HG02678 (cell line): Measurements from ENCODE around the gene DTX4.
"Not testable (repeated sequence)": the region's sequence is repeated elsewhere in the genome, so short reads cannot be mapped to it uniquely, and the experiment has no call there.

Experiments
- ATAC-seq: cut with Tn5 transposase; IDR thresholded peaks from one replicate; pipeline ENCODE4 v1.9.1; 2021; ENCODE audit warnings: mild to moderate bottlenecking, moderate library complexity; ENCODE audit not compliant: unreplicated experiment

DTX4 gene

DNA sequence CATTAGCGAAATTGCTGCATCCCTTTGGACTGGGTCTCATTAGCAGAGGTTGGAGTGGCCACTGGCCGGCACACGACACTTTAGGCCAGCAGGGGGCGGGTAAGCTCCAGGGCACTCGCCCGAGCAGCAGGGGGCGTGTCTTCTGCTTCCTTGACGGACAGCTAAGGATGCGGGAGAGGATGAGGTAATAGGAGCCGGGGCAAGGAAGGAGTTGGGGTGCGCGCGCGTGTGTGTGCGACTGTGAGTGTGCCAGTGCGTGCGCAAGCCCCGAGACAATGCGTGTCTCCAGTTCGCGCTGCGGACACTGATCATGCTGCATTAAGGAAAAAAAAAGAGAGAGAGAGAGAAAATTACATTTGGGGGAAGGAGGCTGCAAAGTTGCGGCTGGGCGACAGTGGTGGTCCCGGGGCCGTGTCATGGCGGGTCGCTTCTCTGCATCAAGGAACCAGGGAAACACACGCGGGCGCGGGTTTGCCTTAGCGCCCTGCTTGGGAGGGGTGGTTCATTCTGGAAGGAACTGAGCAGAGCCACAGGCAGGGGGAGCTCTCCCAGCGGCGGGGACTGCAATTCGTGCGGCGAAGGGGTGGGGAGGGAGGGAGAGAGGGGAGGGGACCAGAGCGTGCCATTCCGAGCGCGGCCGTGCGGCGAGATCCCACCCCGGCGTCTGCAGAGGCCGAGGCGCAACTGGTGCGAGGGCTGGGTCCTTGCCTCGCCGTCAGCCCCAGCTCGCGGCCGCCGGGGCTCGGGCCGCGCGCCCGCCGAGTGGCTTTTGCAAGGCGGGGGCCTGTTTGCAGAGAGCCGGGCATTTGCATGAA, at the start of gene DTX4:
TSS of gene DTX4 (plus strand) at position 625 of the 815 bp plus-strand sequence. CDS start 464 bp downstream, outside the sequence.
- peak; percentile 73 for ATAC-seq

DNA sequence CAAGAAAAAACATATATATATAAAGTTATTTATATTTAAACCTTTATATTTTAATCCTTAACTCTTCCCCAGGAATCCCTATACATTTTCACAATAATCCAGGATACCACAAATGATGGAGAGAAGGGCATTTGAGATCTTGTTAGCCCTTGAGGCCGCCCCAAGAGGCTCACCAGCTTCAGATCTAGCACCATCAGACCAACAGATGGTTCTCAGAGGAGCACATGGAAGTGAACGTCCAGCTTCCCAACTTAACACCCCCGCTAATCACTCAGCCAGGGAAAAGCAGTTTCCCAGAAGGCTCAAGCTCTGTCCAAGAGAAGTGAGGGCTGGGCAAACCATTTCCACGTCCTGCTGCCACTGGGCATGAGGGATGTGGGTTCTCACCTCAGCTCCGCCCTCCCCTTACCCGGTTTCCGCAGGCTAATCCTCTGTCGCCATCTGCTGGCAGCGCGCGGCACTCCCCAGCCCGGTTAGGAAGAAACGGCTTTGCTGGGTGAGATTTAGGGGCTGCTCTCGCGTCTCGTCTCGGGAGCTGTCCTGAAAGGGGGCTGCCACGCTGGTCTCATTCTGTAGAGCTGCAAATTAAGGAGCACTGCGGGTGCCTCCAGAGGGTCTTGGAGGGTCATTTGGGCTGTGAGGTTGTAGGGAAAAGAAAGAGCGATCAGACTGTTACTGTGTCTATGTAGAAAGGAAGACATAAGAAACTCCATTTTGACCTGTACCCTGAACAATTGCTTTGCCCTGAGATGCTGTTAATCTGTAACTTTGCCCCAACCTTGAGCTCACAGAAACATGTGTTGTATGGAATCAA, 36.1 kb upstream of the DTX4 start:
- peak; percentile 98 for ATAC-seq

DNA sequence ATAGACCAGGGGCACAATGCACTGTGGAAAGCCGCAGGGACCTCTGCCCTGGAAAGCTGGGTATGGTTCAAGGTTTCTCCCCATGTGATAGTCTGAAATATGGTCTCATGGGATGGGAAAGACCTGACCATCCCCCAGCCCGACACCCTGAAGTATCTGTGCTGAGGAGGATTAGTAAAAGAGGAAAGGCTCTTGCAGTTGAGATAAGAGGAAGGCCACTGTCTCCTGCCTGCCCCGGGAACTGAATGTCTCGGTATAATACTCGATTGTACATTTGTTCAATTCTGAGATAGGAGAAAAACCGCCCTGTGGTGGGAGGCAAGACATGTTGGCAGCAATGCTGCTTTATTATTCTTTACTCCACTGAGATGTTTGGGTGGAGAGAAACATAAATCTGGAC, 35.4 kb upstream of the DTX4 start:
- ATAC-seq = not testable (repeated sequence)

DNA sequence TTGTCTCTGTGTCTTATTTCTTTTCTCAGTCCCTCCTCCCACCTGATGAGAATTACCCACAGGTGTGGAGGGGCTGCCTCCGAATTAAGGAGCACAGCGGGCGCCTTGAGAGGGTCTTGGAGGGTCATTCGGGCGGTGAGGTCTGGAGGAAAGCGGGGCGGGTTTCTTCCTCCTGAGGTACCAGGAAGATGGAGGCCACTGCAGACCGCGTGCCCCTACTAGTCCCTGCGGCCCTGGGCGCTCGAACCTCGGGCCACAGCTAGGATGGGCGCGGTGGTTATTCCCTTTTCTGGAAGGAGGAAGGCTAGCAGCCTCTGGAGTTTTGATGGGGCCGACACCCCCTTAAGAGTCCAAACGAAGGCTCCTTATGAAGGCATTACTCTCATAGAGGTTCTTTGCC, 34.7 kb upstream of the DTX4 start:
- no peak for ATAC-seq

DNA sequence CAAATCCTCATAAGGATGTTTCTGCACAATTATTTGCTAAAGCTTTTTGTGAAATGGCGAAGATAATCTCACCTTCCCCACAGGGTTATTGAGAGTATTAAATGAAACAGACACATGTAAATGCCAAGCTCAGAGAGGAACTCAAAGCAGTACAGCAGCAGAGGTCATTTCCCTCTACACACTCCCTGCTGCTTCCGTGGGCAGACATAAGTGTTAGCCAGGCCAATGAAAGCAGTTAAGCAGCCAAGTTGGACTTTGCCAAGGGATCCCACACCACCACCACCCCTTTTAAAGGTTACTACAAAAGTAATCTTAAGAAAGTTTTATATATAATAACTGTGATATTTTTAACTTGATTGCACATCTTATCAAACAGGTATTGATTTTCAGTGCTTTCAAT, 33.3 kb upstream of the DTX4 start:
- ATAC-seq = no peak

DNA sequence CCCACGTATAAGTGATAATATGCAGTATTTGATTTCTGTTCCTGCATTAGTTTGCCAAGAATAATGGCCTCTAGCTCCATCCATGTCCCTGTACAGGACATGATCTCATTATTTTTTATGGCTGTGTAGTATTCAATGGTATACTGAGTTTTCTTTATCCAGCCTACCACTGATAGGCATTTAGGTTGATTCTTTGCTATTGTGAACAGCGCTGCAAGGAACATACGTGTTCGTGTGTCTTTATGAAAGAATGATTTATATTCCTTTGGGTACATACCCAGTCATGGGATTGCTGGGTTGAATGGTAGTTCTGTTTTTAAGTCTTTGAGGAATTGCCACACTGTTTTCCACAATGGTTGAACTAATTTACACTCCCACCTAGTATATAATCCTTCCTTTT, 30.7 kb upstream of the DTX4 start:
- ATAC-seq = no peak

DNA sequence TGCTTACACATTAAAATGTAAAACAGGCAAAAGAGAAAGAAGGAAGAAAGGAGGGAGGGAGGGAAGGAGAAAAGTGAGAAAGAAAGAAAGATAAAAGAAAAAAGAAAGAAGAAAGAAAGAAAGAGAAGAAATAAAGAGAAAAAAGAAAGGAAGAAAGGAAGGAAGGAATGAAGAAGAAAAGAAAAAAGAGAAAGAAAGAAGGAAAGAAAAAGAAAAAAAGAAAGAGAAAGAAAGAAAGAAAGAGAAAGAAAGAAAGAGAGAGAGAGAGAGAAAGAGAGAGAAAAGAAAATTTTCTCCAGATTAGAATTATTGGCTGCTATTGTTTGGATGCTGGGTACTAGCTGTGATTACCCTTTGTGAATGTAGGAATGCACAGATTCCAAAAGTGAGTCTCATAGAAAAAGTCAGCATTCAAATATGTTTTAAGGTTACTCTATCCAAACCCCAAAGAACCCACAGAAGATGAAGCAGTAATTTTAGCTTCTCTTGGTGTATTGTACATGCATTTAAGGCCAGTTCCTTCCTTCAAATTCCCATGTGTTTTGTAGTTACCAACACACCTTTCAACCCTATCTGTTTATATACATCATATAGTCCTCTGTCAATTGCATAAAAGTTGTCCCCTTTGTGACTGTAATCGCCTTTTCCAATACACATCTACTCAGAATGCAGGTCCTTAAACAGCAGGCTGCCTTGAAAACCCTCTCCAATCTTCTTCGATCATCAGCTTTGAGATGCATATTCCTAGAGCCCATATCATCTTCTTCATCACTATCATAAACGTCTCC, 30.1 kb upstream of the DTX4 start:
- no peak for ATAC-seq

DNA sequence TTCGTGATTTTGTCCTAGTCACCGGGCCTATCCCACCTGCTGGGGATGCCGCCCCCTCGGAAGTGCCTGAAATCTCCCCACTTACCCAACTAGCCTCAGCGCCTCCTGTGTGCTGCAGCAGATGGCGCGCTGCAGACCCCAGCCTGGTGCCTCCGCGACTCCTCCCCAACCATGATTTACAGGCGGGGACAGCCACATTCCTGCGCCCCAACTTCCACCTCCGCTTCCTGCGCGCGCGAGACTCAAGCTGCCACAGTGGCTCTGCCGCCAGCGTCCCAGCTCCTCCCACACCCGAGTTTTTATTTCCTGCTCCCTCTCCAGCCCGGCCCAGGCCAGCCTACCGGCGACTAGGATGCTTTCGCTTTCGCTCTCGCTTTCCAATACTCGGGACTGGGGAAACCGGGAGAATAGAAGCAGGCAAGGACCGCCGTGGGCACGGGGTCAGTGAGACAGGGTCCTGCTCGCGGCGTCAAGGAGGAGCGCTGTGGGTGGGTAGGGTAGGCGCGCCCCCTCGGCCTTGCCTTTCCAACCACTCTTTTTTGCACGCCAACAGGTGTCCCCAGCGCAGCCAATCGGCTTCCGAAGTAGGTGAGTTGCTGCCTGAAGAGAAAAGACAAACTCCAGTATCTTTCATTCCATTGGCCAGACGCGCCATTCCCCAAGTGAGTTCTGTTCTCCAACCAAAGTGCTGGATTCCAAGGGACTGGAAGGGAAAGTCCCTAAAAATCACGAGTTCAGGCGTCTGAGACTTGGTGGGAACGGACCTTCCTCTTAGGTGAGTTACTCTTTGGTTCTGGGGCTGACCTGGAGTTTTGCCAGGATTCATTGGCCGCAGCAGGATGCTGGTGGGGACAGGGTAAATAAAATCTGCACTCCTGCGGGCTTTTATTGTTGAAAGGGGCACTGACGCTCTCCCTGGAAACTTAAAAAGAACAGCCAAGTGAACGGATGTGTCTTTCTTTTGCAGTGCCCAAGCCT, 29.1 kb upstream of the DTX4 start, which contains the start of gene FAM111A:
TSS of gene FAM111A (plus strand) at position 327 of the 978 bp plus-strand sequence. CDS start 6,017 bp downstream, outside the sequence.
- ATAC-seq = peak; percentile 79

DNA sequence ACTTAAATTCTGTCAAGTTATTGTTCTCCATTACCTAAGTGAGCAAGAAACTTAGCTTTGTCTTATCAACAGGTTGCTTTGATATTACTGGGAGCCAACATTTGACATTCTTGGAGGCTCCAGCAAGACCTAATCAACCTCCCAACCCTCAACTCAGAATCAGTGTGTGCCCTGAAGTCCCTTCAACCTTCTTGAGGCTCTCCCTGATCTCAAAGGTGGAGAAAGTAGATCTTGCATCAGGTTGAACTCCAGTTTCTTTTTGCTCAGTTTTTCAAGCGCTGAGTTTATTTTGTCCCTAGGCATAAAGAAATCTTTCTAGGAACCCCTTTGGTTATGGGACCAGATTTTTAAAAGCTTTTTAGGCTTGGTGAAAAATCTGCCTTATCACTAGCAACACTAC, 27.8 kb upstream of the DTX4 start:
- no peak for ATAC-seq

DNA sequence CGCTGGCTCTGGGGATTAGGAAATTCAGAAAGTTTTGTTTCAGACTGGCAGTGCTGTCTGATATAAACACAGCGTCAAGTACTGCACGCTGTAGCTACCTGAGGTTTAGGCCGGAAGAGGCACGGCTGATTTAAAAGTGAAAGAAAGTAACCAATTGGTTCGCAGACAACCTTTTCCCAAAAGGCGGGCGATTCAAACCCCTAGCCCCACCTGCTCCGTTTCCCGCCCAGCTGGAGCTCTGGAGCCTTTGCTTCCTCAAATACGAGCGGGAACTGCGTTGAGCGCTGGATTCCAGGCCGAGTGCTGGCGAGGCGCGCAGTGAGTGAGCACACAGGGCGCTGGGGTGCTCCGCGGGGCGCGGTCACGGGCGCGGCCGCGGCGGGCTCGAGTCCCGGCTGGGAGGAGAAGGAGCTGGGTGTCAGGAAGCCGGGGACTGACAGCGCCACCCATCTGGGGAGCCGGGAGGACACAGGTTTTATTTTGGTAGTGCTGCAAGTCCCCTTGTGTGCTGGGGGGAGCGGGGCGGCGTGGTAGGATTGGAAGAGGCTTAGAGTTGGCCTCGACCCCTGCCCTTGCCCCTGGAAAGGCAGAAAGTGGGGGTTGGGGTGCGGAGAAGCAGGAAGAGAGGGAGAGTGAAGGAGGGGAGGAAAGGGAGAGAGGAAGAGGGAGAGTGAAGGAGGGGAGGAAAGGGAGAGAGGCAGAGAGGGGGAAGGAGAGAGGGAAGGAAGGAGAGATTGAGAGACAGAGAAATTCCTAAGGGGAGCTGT, 27.2 kb upstream of the DTX4 start:
- peak; percentile 55 for ATAC-seq

DNA sequence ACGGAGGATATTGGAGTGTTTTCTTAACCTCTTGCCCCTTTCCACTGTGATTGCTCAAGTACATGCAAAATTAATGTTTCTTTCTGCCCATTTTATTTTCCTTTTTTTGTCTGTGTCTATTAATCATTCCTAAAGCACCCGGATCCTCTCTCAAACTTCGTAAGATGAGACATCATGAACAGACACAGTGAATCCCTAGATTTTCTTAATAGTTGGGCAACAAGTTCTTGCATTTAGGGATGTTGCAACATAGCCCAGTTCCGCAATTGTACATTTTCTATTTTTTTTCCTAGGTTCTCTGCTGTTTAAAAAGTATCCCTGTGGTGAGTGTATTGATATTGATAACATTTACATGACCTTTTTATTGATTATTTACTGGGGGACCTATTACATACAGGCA, 26.4 kb upstream of the DTX4 start:
- no peak for ATAC-seq

DNA sequence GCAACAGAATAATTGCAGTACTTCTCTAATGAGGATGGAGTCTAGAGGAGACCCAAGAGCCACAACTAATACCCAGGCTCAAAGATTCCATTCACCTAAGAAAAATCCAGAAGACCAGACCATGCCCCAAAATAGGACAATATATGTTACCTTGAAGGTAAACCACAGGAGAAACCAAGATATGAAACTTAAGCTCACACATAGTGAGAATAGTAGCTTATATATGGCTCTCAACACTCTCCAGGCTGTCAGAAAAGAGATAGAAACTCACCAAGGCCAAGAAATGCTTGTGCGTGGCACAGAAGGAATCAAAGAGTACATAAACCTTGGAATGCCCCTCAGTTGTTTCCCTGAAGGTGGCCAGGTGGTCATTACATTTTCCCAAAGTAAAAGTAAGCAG, 20.2 kb upstream of the DTX4 start:
- peak; percentile 59 for ATAC-seq

DNA sequence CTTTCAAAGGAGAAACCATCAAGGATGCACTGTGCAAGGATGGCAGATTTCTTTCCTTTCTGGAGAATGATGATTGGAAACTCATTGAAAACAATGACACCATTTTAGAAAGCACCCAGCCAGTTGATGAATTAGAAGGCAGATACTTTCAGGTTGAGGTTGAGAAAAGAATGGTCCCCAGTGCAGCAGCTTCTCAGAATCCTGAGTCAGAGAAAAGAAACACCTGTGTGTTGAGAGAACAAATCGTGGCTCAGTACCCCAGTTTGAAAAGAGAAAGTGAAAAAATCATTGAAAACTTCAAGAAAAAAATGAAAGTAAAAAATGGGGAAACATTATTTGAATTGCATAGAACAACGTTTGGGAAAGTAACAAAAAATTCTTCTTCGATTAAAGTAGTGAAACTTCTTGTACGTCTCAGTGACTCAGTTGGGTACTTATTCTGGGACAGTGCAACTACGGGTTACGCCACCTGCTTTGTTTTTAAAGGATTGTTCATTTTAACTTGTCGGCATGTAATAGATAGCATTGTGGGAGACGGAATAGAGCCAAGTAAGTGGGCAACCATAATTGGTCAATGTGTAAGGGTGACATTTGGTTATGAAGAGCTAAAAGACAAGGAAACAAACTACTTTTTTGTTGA, 19.5 kb upstream of the DTX4 start:
- ATAC-seq = peak; percentile 87

DNA sequence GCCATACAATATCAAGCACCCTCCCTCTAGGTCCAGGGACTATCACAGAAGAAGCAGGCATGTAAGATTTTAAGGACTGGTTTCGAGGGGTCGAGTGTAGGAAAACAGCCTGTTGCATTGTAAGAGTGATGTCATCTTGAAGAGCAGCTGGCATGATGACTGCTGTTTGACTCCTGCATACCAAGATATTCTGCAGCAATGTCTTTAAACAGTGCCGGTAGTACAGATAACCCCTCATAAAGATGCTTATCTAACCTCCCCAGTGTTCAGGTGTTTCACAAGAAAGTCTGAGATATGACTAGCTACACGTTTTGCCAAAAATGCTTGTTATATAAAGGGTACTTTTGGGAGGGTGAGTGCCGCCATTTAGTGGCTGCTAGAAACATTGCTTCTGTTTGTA, 17.3 kb upstream of the DTX4 start:
- ATAC-seq = no peak

DNA sequence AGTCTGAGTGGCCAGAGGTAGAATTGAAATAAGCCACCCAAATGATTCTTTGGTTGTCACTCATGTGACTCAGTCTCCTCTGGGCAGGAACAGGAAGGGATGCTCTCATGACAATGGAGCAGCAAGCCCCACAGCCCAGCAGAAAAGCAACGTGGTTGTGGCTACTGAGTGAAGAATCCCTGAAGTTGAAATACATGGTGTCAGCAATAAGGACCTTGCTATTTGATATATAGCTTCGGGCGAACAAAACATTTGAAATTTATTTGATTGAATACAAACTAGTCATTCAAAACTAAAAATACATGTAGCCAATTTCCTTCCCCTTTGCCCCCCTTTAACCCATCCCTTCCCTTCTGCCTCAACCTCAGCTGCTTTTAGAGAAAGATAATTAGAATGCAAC, 14.5 kb upstream of the DTX4 start:
- no peak for ATAC-seq

DNA sequence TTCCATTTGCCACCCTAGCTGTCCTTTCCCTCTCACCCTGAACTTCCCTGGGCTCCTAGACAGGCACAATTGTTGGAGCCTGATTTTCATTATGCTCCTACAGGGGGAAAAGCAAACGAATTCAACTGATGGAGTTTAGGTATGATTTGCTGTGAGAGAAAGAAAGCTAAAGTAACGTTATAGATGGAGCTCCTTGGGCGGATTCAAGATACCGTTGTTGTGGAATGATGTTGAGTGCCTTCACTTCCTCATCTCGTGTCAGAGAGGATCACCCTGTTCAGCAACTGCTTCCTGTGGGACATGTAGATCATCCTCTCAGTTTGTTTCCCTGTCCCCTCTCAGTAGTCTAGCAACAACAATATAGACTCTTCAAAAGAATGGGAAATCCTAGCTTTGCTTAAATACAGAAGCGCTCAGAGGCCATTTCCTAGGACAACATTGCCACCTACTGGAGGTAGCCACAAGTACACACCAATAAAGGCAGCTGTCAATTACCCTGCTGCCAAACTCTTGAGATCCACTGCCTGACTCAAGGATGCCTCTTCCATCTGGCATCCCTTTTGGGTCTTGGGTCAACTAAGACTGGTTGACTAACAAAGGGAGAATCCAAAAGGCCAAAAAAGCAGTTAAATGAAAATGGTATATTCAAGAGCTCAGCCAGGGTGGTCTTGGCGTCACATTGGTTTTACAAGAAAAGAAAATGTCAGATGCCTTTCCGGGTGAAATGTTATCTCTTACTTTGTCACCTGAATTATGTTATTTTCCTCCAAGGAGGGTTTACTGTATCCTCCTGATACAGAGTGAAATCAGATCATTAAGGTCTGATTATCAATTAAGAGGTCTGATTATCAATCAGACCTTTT, 13.5 kb upstream of the DTX4 start:
- ATAC-seq = peak; percentile 96

DNA sequence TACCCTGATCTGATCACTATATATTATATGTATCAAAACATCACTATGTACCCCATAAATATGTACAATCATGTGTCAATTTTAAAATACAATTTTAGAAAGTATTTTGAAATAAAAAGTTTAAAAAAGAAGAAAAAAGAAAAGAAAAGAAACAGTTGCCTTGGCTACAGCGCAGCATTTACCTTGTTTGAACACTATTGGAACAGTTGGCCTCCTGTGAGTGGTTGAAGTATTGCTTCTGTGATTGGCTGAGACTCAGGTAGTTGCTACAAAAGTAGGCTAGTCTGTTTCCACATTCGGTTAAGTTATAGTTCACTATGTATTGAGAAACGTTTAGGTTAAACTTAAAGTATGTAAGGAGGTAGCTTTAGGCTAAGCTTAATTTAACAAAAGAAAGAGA, 7.9 kb upstream of the DTX4 start:
- ATAC-seq = no peak
